ENCODE data around the gene OSBPL6. TPM values are rescaled to one million over a fixed set of nuclear protein-coding genes. Genes with fewer than 3 reads are reported as not detected.

Gene OSBPL6
- total and polyA plus RNA-seq, 10 of the 15 experiments (the other 5 are each of a cell fraction or from before 2014, with no cell fraction given), result 0.01 to 0.08 (median 0.03) TPM; not detected in 5

- Histone ChIP-seq H3K27me3 (replicated peaks in 1 of 2; ENCODE audit: control insufficient read depth in 2 of 2, insufficient read depth in 2 of 2, low read length in 1 of 2) (peaks cover 0 to 2% of the 10 kb centered on the region in 2 experiments; a peak in 3 of 4 replicates), H3K4me3 (no peak overlapping the region), H3K79me2 (ENCODE audit: control insufficient read depth, insufficient read depth, low read length) (no peaks in the 10 kb centered on the region), H4K20me1 (ENCODE audit: control insufficient read depth, insufficient read depth) (no peaks in the 10 kb centered on the region), H2AFZ (ENCODE audit: control insufficient read depth, low read depth, low read length) (no peak overlapping the region), H3K27ac (ENCODE audit: control insufficient read depth, insufficient read depth) (no peak overlapping the region), H3K4me1 (ENCODE audit: control insufficient read depth, insufficient read depth, low read length) (no peaks in the 10 kb centered on the region), H3K9ac (ENCODE audit: control insufficient read depth, insufficient read depth, low read length) (no peak overlapping the region), H3K36me3 (ENCODE audit: control insufficient read depth in 2 of 2, insufficient read depth in 2 of 2, low read length in 1 of 2) (no peaks in the 10 kb centered on the region), H3K9me3 (replicated peaks; ENCODE audit: control insufficient read depth, insufficient read depth, low read length) (no peaks in the 10 kb centered on the region), H3K4me2 (ENCODE audit: control insufficient read depth, insufficient read depth) (no peak overlapping the region)
- RAD21 ChIA-PET (ENCODE audit: unreplicated experiment), result no interaction called here
- in situ Hi-C loops (cut with MboI) (no loop called here), intact Hi-C loops (cut with micrococcal nuclease; ENCODE audit: unreplicated experiment) (no loop called here)
- CTCF ChIA-PET, result no interaction called here
- FAIRE-seq, result no peak
- WGBS (ENCODE audit: insufficient coverage, insufficient replicate concordance, low lambda C conversion rate, missing lambda C conversion rate), result 33% methylated on average over 1 of the region's 1 CpG
- POLR2A ChIA-PET, result no interaction called here
- no peak for ATAC-seq
- no TSS peak for BruUV-seq (replicated peaks)
- SMC1A ChIA-PET (ENCODE audit: uncharacterized antibody, unreplicated experiment), result no interaction called here
- no peak for DNase-seq (ENCODE audit: low read depth, low spot score)
- no peak for TF ChIP-seq GATAD2B (conservative IDR thresholded peaks at IDR 0.05; ENCODE audit: low read depth)
- no peak for TF ChIP-seq NR2C1 (IDR thresholded peaks at IDR 0.05)
- no peak for TF ChIP-seq RELA (IDR thresholded peaks at IDR 0.05; ENCODE audit: borderline replicate concordance, partially characterized antibody)
- TF ChIP-seq E2F8 (IDR thresholded peaks at IDR 0.05; ENCODE audit: low read depth, partially characterized antibody), result no peak
- no peak for TF ChIP-seq E2F4 (IDR thresholded peaks at IDR 0.05; ENCODE audit: low read depth, low read length)
- no peak for TF ChIP-seq CEBPB (IDR thresholded peaks at IDR 0.05; ENCODE audit: borderline replicate concordance in 1 of 2, low read depth in 2 of 2, low read length in 2 of 2)
- TF ChIP-seq NR2F1 (conservative IDR thresholded peaks at IDR 0.05), result no peak
- no peak for TF ChIP-seq PML (IDR thresholded peaks at IDR 0.05; ENCODE audit: low read length)
Measured at GRCh38 chr2:178221556-178221955, 27.2 kb downstream of the OSBPL6 start.
